ENCODE measurements around the gene GGNBP2. TPM values are rescaled to one million over a fixed set of nuclear protein-coding genes. Genes with fewer than 3 reads are reported as not detected.
"Not testable (repeated sequence)": the region's sequence is repeated elsewhere in the genome, so short reads cannot be mapped to it uniquely, and the experiment has no call there.

Gene GGNBP2
- total RNA-seq, 1 donor from 2014 or later = 88.8 TPM

DNA sequence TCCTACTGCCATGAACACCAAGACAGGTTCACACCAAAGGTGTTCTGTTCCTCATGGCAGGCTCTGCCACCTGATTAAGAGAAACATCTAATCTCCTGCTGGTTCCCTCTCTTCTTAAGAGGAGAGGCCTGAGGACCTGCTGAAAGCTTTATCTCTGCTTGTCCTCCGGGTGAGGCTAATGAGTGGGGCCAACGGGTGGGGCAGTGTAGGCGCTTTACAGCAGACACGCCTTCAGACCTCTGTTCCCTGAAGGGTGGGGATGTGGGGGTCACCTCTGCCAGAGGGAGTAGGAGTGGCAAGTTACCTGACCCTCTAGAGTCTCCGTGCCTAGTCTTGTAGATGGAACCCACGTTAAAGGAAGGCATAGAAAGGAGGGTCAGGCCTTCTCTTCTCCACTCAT is 52.5 kb downstream of the GGNBP2 start:
- DNase-seq (ENCODE audit: low spot score) (no peak), ATAC-seq (no peak)
- intact Hi-C loops (cut with DNase I) = no loop called here

DNA sequence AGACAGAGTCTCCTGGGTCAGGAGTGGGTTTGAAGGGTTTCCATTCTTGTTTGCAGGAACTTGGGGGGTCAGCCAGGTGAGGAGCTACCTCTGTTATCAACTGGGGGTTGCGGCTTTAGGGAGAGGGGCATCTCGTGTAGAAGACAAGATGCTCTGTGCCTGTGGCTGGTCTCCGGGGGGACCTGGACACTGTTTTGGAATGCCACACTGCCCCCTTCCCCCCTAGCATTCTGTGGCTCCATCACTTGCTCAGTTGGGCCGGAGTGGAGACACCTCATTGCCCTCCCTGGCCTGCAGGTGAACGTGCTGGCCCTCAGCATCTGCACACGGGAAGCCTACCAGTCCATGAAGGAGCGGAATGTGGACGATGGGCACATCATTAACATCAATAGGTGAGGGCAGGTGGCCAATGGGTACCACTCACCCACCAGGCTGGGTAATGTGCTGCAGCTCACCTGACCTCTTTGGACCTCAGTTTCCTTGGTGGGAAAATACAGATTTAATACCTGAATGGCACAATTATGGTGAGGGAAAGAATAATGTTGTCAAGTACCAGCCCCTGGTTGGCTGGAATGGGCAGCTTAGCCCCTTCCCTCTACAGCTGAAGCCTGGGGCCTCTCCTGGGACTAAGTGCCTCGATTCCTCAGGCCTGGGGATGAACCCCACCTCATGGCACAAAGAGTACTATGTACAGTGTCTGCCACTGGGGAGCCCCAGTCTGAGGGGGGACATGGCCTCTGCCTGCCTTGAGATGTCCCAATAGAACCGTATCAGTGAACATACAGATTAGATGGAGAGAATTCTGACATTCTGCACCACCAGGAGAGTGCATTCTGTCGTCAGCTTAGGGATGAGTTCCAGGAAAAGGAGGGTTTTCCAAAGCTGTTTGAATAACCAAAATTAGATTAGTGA is 53.4 kb downstream of the GGNBP2 start:
- intact Hi-C loops (cut with DNase I) = no loop called here
- ATAC-seq (no peak), DNase-seq (ENCODE audit: low spot score) (no peak)

DNA sequence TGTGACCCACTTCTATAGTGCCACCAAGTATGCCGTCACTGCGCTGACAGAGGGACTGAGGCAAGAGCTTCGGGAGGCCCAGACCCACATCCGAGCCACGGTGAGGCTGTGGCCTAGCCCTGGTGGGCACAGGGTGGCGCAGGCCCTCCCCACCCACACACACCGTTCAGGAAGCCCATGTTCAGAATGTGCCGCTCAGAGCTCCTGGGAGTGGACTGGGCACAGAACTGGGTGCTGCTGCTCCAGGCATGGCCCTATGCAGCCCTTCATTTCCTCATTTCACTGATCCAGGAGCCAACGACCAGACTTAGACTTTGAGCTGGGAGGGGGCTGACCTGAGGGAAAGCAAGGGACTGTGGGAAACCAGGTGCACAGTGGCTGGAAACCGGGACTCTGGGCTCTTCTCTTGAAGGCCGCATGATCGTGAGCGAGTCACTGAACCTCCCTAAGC is 54.3 kb downstream of the GGNBP2 start:
- DNase-seq (ENCODE audit: low spot score) (no peak), ATAC-seq (no peak)
- intact Hi-C loops (cut with DNase I) = no loop called here

- DNase-seq (ENCODE audit: low spot score) (peak; percentile 47), ATAC-seq (no peak)
- intact Hi-C loops (cut with DNase I) = no loop called here
These were observed 55.0 kb downstream of the GGNBP2 start for GRCh38 chr17:36599546-36600250.

DNA sequence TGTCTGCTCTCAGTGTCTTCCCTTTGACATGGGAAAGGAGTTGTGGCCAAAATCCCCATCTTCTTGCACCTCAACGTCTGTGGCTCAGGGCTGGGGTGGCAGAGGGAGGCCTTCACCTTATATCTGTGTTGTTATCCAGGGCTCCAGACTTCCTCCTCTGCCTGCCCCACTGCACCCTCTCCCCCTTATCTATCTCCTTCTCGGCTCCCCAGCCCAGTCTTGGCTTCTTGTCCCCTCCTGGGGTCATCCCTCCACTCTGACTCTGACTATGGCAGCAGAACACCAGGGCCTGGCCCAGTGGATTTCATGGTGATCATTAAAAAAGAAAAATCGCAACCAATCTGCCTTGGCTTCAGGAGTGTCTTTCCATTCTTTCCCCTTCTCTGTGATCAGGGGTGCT is 55.7 kb downstream of the GGNBP2 start:
- DNase-seq (ENCODE audit: low spot score) = peak; percentile 42
- intact Hi-C loops (cut with DNase I) = no loop called here

GRCh38 chr17:36600936-36601302 is 56.2 kb downstream of the GGNBP2 start:
- intact Hi-C loops (cut with DNase I) = no loop called here
- DNase-seq (ENCODE audit: low spot score) = no peak
- ATAC-seq = peak; percentile 31

More for the DNA sequence above, 55.7 kb downstream of the GGNBP2 start:
- ATAC-seq = no peak

GRCh38 chr17:36601303-36602029 is 56.7 kb downstream of the GGNBP2 start, which contains the start of gene MRM1:
TSS of gene MRM1 (plus strand) at chr17:36601583. CDS start at chr17:36601811, 228 bp downstream.
- ATAC-seq (peak; percentile 98), DNase-seq (ENCODE audit: low spot score) (peak; percentile 96)
- intact Hi-C loops (cut with DNase I) = no loop called here

DNA sequence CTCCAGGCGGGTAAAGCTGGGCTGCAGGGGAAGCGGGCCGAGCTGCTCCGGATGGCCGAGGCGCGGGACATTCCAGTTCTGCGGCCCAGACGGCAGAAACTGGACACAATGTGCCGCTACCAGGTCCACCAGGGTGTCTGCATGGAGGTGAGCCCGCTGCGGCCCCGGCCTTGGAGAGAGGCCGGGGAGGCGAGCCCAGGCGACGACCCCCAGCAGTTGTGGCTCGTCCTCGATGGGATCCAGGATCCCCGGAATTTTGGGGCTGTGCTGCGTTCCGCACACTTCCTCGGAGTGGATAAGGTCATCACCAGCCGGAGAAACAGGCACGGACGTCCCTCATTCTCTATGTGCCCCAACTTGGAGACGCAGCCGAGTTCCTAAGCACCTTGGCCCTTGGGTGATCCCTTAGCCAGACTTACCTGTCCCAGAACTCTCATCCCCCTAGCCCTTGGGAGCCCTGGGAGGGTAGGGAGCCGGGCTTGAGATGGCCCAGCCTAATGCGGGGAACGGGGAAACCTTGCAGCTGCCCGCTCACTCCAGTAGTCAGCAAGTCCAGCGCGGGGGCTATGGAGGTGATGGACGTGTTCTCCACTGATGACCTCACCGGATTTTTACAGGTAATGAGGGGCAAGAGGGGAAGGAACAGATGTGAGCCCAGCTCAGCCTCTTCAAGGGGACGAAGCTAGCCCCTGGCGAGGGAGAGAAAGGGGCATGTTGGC is 57.5 kb downstream of the GGNBP2 start:
- intact Hi-C loops (cut with DNase I) = no loop called here
- ATAC-seq = peak; percentile 44
- DNase-seq (ENCODE audit: low spot score) = peak; percentile 57

DNA sequence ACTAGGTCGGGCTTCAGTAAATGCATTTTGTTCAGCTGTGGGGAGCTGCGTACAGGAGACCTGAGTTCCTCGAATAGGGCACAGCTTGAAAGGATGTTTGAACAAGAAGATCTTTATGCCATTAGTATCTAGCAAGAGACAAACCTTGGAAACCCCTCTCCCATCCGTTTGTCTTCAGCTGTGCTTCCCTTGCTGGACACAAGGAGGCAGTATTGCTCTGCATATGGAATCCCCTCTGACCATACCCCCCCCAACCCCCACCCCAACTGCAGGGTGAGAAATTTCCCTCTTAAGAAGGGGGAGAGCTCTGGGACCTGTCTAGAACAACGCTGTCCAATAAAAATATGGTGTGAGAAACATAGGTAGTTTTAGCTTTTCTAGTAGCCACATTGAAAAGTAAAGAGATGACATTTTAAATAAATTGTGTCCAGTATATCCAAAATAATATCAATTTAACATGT is 58.2 kb downstream of the GGNBP2 start:
- DNase-seq (ENCODE audit: low spot score) (peak; percentile 59), ATAC-seq (no peak)

GRCh38 chr17:36605028-36605427 is 60.3 kb downstream of the GGNBP2 start:
- not testable (repeated sequence) for ATAC-seq

More for the DNA sequence above, 58.2 kb downstream of the GGNBP2 start:
- intact Hi-C loops (cut with DNase I) = no loop called here

DNA sequence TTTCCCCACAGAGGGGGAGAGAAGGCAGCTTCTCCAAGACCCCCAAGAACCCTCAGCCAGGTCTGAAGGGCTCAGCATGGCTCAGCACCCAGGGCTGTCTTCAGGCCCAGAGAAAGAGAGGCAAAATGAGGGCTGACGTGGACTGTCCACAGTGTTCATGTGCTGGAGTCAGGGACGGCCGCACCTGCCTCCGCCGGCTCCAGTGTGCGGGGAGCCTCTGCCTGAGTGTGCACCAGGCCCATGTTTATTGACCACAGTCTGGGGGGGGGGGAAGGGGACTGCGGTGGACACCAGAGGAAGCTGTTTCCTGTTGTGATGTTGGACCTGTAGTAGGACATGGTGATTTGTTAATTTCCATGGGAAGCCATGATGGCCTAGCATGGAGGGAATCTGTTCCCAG is 63.6 kb downstream of the GGNBP2 start:
- intact Hi-C loops (cut with DNase I) = no loop called here
- ATAC-seq (no peak), DNase-seq (ENCODE audit: low spot score) (no peak)

More at GRCh38 chr17:36605028-36605427, 60.3 kb downstream of the GGNBP2 start:
- intact Hi-C loops (cut with DNase I); DNase-seq (ENCODE audit: low spot score): not testable (repeated sequence)

- intact Hi-C loops (cut with DNase I) = no loop called here
- peak; percentile 84 for ATAC-seq
- peak; percentile 66 for DNase-seq (ENCODE audit: low spot score)
These were observed 64.2 kb downstream of the GGNBP2 start for GRCh38 chr17:36608794-36609497.

- no peak for DNase-seq (ENCODE audit: low spot score)
- ATAC-seq = no peak
- intact Hi-C loops (cut with DNase I) = no loop called here
These were observed 64.8 kb downstream of the GGNBP2 start for GRCh38 chr17:36609498-36609862.

DNA sequence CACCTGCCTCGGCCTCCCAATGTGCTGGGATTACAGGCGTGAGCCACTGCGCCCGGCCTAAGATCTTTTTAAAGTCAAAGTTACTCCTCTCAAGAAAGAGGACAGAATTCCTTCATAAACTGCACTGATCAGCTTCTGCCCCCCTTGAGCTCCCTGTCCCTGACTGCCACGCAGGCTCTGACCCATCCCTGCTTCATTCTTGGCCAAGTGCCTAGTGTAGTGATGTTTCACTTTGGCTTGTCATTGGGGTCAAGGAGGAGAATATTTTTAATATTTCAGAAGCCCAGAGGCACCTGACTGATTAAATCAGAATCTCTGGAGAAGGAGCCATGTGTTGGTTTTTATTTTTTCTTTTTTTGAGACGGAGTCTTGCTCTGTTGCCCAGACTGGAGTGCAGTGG is 65.8 kb downstream of the GGNBP2 start:
- intact Hi-C loops (cut with DNase I) = no loop called here
- ATAC-seq (no peak), DNase-seq (ENCODE audit: low spot score) (no peak)

DNA sequence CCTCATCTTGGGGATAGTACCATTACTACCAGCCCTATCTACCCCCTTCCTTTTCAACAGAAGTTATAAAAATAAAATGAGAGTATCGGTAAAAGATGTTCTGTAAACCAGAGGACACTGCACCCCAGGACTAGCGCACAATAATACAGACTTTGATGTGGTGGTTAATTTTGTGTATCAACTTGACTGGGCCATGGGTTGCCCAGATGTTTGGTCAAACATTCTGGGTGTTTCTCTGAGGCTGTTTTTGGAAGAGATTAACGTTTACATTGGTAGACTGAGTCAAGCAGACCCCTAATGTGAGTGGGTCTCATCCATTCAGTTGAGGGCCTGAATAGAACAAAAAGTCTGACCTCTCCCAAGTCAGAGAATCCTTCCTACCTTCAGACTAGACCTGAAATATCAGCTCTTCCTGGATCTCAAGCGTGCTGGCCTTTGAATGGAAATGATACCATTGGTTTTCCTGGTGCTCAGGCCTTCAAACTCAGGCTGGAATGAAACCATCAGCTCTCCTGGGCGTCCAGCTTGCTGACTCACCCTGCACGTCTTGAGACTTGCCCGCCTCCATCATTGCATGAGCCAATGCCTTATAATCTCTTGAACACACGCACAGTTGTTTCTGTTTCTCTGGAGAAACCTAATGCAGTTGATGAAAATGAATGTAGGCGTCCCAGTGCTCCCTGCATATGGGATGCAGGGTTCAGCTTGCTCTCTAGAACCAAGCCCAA is 66.8 kb downstream of the GGNBP2 start:
- intact Hi-C loops (cut with DNase I) = no loop called here
- ATAC-seq (no peak), DNase-seq (ENCODE audit: low spot score) (no peak)

- intact Hi-C loops (cut with DNase I) = no loop called here
- DNase-seq (ENCODE audit: low spot score) (no peak), ATAC-seq (no peak)
These were observed 67.6 kb downstream of the GGNBP2 start for GRCh38 chr17:36612323-36612722.

DNA sequence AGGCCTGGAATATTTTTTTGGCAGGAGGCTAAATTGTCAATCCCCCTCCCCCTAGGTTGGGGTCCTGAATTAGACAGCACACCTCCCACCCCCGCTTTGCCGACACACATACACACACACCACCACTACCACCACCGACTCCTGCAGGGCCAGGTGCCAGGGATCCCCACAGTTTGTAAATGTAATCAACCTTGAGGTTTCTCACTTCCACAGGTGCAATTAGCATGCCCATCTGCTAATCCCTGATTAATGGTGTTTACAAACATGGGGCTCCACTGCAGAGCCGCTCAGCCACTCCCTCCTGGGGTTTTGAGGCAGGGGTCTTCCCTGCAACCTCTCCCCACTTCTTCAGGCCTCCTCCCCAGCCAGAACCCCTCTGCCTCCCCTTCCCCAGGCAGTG is 68.4 kb downstream of the GGNBP2 start:
- intact Hi-C loops (cut with DNase I) = no loop called here
- no peak for DNase-seq (ENCODE audit: low spot score)
- ATAC-seq = no peak

Data from sciatic nerve (tissue), 2 donors.